ENCODE measurements around the gene LDLRAD4.

LDLRAD4 gene

DNA sequence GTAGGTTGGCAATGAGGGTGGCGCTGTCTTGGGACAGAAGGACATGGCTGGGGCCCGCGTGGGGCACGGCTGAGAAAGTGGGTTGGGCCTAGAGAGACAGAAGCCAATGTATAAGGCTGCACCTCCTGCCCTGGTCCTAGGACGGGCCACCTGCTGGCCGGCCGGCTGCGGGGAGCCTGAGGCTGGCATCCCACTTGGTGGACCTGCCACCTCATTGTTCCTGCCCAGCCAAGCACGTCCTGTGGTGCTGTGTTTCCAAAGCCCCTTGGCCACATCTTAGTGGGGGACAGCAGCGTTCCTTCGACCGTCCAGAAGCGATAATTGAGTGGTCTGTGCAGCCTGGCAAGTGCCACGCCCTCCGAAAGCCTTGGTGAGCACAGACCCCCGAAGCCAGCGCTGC is 223.9 kb downstream of the LDLRAD4 start:
- DNase-seq (ENCODE audit: low read depth in 2 of 2): no peak
- no peak overlapping the region for H3K4me3 ChIP-seq (replicated peaks in 1 of 2; ENCODE audit: low read depth in 2 of 2, low read length in 2 of 2)
- TF ChIP-seq, protein P1, sequence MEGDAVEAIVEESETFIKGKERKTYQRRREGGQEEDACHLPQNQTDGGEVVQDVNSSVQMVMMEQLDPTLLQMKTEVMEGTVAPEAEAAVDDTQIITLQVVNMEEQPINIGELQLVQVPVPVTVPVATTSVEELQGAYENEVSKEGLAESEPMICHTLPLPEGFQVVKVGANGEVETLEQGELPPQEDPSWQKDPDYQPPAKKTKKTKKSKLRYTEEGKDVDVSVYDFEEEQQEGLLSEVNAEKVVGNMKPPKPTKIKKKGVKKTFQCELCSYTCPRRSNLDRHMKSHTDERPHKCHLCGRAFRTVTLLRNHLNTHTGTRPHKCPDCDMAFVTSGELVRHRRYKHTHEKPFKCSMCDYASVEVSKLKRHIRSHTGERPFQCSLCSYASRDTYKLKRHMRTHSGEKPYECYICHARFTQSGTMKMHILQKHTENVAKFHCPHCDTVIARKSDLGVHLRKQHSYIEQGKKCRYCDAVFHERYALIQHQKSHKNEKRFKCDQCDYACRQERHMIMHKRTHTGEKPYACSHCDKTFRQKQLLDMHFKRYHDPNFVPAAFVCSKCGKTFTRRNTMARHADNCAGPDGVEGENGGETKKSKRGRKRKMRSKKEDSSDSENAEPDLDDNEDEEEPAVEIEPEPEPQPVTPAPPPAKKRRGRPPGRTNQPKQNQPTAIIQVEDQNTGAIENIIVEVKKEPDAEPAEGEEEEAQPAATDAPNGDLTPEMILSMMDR (IDR thresholded peaks at IDR 0.05; ENCODE audit: low read depth, low read length): no peak

DNA sequence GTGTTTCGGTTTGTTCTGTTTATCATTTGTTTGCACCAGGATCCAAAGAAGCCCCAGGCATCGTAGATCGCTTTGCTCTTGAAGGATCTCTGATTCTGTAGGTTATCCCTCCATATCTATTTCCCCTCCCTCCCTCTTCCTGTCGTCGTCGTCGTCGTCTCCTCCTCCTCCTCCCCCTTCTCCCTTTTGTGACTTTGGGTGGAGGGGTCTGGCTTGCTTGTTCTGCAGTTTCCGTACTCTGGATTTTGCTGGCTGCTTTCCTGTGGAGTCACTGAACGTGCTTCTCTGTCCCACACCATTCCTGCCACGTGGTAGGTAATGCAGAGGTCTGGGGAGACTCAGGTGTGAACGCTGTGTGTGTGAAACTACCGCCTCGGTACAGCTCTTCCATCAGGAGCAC is 225.0 kb downstream of the LDLRAD4 start:
- no peak for DNase-seq (ENCODE audit: low read depth in 2 of 2)
- H3K4me3 ChIP-seq (replicated peaks in 1 of 2; ENCODE audit: low read depth in 2 of 2, low read length in 2 of 2): no peak overlapping the region
- TF ChIP-seq, protein P1 (IDR thresholded peaks at IDR 0.05; ENCODE audit: low read depth, low read length): no peak

DNA sequence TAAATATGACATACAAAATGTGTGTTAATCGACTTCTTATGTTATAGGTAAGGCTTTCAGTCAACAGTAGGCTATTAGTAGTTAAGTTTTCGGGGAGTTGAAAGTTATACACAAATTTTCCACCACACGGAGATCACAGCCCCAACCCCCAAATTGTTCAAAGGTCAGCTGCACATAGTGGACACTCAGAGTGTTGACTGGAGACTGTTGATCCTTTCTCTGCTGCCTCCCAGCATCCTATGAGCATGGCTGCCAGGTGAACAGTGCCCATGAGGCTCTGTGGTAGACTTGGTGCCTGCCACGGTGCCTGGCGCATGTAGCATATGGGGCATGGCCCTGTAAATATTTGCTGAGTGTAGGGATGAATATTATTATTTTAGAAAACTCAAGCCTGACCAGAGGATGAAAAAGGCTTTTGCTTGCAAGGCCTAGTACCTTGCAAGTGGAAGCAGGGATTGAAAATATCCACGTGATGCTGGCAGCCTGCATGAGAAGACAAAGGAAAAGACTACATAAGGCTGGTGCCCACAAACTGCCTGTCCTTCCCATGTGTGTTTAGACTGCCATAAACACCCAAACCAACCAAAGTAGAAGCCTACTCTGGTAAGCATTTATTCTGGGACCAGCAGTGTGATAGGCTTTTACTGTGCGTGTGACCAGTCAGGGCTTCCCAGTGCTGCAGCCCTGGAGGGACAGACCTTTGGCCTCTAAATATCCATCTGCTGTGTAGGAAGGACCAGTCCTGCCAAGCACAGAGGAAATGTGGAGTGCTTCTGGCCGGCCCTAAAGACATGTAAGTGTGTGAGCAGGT is 226.1 kb downstream of the LDLRAD4 start:
- TF ChIP-seq, protein P1 (IDR thresholded peaks at IDR 0.05; ENCODE audit: low read depth, low read length): no peak
- no peak overlapping the region for H3K4me3 ChIP-seq (replicated peaks in 1 of 2; ENCODE audit: low read depth in 2 of 2, low read length in 2 of 2)
- DNase-seq (ENCODE audit: low read depth in 2 of 2): no peak

DNA sequence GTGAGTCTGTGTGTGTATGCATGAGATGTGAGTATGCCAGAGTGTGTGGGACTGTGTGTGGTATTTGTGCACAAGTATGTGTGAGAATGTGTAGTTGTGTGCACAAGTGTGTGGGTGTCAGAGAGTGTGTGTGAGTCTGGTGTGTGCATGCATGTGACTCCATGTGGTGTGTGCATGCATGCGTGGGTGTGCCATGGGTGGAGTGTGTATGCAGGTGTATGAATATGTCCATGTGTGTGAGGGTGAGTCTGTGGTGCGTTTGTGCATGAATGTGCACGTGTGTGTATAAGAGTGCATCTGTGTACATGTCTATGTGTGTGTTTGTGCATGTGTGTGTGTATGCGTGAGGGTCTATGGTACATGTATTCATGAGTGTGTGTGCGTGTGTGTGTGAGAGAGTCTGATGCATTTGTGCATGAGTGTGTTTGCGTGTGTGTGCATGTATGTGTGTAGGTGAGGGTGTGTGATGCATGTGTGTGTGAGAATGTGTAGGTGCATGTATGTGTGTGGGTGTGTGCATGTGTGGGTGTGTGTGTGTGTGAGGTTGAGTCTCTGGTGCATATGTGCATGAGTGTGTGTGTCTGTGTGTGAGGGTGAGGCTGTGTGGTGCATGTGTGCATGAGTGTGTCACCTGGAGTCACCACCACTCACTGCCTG is 226.8 kb downstream of the LDLRAD4 start:
- DNase-seq (ENCODE audit: low read depth in 2 of 2): no peak
- TF ChIP-seq, protein P1 (IDR thresholded peaks at IDR 0.05; ENCODE audit: low read depth, low read length): no peak
- no peak overlapping the region for H3K4me3 ChIP-seq (replicated peaks in 1 of 2; ENCODE audit: low read depth in 2 of 2, low read length in 2 of 2)

DNA sequence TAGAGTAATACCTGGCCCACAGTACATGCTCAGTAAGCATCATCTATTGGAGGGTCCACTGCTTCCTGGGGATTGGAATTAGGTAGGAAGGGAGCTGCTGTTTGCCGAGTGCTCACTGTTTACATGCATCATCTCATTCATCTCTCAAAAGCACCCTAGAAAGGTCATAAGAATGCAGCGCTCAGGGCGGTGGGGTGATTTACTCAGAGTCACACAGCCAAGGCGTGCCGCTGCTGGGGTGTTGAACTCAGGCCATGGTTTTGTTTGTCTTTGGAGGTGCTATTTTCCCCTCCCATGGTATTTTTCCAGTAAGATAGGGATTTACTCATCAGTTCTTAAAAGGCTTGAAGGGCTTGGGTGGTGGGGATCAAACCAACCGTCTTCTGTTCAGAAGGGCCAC is 227.5 kb downstream of the LDLRAD4 start:
- TF ChIP-seq, protein P1 (IDR thresholded peaks at IDR 0.05; ENCODE audit: low read depth, low read length): no peak
- no peak overlapping the region for H3K4me3 ChIP-seq (replicated peaks in 1 of 2; ENCODE audit: low read depth in 2 of 2, low read length in 2 of 2)
- DNase-seq (ENCODE audit: low read depth in 2 of 2): no peak

DNA sequence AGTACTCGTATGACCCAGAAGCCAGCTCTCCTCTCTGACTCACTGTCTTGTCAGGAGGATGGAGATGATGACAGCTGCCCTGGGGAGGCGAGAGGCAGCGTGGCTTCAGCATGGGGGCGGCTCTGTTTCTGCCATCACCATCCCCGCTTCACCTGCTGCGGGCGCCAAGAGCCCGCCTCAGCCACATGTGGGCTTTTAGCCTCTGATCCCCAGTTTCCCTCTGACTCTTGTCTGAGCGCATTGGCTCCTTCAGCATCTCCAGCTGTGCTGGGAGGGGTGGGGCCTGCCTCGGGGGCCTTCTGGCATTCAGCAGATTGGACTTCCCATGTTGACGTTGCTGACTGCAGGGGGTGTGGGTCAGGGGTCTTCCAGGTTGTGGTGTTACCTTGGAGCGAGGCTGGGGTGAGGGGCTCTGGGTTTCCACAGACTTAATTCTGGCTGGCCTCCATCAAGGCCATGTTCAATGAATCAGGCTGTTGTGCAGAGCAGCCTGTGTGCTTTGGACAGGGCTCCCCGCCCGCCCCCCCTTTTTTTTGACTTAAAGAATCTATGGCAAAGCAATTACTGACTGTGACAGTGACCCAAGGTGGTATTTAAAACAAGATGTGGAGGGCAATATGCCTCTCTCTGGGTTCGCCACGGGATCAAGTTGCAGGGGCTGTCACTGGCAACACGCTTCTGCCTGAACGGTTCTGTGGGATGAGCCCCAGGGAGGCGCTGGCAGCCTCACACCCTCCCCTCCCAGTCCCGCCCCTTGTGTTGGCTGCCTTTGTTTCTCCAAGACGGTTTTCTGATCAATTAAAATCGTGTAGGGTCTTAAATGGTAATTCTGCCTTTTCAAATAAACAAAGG is 228.3 kb downstream of the LDLRAD4 start:
- no peak overlapping the region for H3K4me3 ChIP-seq (replicated peaks in 1 of 2; ENCODE audit: low read depth in 2 of 2, low read length in 2 of 2)
- no peak for DNase-seq (ENCODE audit: low read depth in 2 of 2)
- TF ChIP-seq, protein P1 (IDR thresholded peaks at IDR 0.05; ENCODE audit: low read depth, low read length): no peak
